SIG-M5 (cell line): ENCODE measurements around the gene MAN2B2.

ENCODE experiments used
- DNase-seq: peaks from one replicate; lab custom pipeline; 2025; lab: John Stamatoyannopoulos, UW

MAN2B2 gene

DNA sequence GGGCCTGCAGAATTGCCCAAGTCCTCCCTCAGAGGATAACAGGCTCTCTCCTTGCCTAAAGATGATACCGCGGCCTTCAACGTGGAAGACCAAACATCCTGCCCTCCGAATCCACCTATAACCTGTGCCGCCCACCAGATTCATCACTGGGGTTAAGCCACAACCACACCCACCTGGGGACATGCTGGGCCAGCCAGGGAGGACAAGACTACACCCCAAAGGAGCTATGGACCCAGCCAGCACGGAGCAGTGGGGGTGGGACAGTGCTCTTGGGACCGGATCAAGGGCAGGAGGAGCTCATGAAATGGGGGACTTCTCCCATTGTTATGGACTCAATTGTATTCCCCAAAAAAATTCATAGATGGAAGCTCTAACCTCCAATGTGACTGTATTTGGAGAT, 6.8 kb upstream of the MAN2B2 start:
- no peak for DNase-seq

DNA sequence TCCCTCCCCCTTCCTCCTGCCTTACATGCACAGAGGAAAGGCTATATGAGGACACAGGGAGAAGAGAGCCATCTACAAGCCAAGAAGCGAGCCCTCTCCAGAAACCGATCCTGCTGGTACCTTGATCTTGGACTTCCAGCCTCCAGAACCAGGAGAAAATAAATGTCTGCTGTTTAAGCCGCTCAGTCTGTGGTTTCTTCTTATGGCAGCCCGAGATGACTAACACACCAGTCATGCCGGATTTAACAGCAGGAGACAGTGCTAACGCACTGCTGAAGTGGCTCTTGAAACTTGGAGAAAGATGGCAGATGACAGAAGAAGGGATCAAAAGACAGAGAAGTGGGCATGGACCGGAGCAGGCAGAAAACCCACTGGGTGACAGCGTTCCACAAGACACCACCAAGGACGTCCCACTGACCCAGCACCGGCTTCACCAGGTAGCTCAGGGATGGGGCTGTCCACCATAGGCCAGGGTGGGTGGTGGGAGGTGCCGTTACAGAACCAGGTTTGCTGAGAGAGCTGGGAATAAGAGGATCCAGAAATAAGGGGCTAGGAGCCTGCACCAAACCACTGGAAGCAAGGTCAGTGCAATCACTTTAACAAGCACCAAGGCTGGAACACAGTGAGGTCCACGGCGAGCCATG, 6.2 kb upstream of the MAN2B2 start:
- no peak for DNase-seq

- DNase-seq, result no peak
These were observed 3.4 kb upstream of the MAN2B2 start for GRCh38 chr4:6571608-6572007.

- DNase-seq, result no peak
These were observed 1.4 kb upstream of the MAN2B2 start for GRCh38 chr4:6573551-6573950.

GRCh38 chr4:6573986-6574746, 823 bp upstream of the MAN2B2 start:
- DNase-seq, result no peak

DNA sequence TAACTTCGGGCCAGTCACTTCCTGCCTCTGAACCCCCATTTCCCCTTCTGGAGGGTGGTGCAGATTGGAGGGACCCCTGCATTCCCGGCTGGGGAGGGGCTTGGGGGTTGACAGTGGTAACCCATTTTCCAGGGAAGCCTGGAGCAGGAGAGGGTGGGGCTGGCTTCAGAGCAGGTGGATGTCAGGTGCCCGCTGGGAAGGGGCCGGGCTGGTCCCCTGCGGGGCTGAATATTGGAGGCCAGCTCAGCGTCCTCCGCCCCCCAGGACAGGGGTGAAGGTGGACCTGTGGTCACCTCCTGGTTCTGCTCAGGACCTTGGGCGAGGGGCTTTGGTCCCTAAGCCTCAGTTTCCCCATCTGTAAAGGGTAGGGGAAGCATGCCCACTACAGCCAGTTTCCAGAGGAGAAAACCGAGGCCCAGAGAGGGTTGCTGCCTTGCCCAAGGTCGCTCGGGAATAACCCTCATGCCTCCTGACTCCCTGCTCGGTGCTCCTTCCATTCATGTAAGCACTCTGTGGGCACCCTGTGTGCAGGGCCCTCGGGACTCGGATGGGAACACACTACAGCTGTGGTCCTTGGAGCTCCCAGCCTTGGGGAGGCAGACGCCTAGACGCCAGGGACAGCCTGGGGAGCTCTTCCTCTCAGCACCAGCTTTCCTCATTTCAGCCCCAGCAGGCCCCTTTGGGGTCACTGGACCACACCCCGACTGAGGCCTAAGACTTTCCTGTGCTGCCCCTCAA, 683 bp downstream of the MAN2B2 start:
- DNase-seq, result no peak

DNA sequence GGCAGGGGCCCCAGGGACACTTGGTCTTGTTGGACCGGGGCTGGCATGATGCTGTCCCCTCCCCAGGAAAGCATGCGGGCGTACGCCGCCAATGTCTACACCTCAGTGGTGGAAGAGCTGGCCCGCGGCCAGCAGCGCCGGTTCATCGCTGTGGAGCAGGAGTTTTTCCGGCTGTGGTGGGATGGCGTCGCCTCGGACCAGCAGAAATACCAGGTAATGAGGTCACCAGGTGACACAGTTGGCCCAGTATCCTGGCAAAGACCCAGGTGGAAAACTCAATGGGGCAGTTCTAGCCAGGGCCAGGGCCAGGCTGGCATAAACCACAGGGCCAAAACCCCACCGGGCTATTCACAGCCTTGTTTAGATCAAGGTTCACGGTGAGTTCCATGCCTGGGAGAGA, 1.5 kb downstream of the MAN2B2 start:
- DNase-seq, result no peak

DNA sequence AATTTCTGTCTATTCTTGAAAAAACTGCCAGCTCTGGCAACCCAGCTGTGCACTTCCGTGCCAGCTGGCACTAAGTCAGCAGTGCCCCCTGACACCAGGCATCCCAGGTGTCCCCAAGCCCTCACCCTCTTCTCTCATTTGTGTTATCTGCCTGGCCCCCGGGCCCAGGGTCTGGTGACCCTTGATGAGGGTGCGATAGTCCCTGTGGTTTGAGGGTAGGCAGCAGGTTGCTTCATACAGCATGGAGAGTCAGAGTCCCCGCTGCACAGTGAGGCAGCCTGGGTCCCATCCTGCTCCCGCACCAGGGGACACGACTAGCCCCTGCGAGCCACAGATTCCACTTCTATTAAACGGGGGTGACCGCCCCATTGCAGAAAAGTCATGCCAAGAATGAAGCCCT, 1.9 kb downstream of the MAN2B2 start:
- DNase-seq, result no peak

GRCh38 chr4:6577409-6577808, 2.4 kb downstream of the MAN2B2 start:
- no peak for DNase-seq

- DNase-seq, result no peak
These were observed 3.2 kb downstream of the MAN2B2 start for GRCh38 chr4:6578221-6578620.

GRCh38 chr4:6580353-6580752, 5.4 kb downstream of the MAN2B2 start:
- DNase-seq, result no peak

GRCh38 chr4:6581566-6582121, 6.7 kb downstream of the MAN2B2 start:
- DNase-seq, result no peak

GRCh38 chr4:6582889-6583490, 8.0 kb downstream of the MAN2B2 start:
- no peak for DNase-seq

GRCh38 chr4:6584865-6585264, 9.9 kb downstream of the MAN2B2 start:
- DNase-seq, result no peak

DNA sequence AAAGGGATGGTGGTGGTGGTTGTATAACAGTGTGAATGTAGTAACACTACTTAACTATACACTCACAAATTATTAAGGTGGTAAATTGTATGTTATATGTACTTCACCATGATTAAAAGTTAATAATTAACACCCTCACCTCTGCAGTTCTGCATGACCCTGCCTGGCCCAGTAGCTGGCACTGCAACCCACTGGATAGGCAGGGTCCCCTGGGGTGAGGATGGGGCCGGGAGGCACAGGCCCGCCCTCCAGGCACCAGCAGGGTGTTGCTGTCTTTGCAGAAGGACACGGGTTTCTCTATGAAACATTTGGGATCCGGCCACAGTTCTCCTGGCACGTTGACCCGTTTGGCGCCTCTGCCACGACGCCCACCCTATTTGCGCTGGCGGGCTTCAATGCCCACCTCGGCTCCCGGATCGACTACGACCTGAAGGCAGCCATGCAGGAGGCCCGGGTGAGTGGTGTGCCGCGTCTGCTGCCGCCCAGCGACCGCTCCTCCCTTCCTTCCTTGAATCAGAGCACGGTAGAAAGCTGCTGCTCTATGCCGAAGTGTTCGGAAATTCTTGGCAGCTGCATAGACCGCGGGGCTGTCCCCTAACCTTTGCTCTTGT, 11.8 kb downstream of the MAN2B2 start:
- DNase-seq, result no peak

GRCh38 chr4:6589444-6589843, 14.5 kb downstream of the MAN2B2 start:
- DNase-seq, result no peak

- no peak for DNase-seq
These were observed 16.3 kb downstream of the MAN2B2 start for GRCh38 chr4:6591313-6591712.

- no peak for DNase-seq
These were observed 16.8 kb downstream of the MAN2B2 start for GRCh38 chr4:6591781-6592180.

- DNase-seq, result no peak
These were observed 18.0 kb downstream of the MAN2B2 start for GRCh38 chr4:6592804-6593563.

DNA sequence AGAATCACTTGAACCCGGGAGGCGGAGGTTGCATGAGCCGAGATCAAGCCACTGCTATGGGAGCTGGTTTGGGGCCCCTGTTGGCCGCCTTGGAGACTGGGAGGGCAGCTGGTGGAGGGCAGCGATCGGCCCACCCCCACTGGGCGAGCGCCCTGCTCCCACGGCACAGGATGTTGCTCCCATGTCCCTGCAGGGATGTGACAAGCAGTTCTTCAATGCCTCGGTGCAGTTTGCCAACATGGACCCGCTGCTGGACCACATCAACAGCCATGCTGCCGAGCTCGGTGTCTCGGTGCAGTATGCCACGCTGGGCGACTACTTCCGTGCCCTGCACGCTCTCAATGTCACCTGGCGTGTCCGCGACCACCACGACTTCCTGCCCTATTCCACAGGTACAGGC, 19.4 kb downstream of the MAN2B2 start:
- no peak for DNase-seq

- DNase-seq, result no peak
These were observed 19.9 kb downstream of the MAN2B2 start for GRCh38 chr4:6594826-6595355.
